Measurements from ENCODE around the gene TBCE.

DNA sequence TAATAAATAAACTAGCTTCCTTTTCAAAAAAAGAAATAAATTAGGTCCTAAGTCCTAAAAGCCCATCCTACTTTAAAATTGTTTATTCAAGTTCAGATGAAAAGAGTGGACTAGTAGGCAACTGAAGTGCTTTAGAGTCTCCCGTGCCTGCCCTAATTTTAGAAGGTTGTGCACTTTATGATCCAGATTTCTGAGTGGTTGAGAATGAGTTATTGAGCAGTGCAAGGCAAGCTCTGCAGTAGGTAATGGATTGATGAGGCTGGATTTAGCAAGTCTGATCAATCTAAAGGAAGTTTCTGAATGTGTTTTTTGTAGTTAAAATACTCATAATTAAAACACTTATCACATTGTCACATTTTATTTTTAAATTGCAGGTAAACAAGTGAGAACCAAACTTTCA lies 25.9 kb upstream of the TBCE start:
- TF ChIP-seq SP1 (IDR thresholded peaks at IDR 0.05; ENCODE audit: low read depth) (no peak), EZH2 (IDR thresholded peaks at IDR 0.05) (no peak), CTCF (IDR thresholded peaks at IDR 0.05 in 2 of 3, conservative IDR thresholded peaks at IDR 0.05 in 1 of 3; ENCODE audit: borderline replicate concordance in 1 of 3, insufficient read depth in 1 of 3, low read depth in 2 of 3, low read length in 2 of 3) (no peak), POLR2A (IDR thresholded peaks at IDR 0.05; ENCODE audit: borderline replicate concordance, extremely low read depth, insufficient read depth, insufficient read length) (no peak), MAX (IDR thresholded peaks at IDR 0.05) (no peak), EZH2phosphoT487 (IDR thresholded peaks at IDR 0.05; ENCODE audit: borderline replicate concordance) (no peak), ZFX (IDR thresholded peaks at IDR 0.05) (no peak)

Data from HCT116 (cell line).